ENCODE data around the gene FBXL16. TPM values are rescaled to one million over a fixed set of nuclear protein-coding genes. Genes with fewer than 3 reads are reported as not detected.

FBXL16 gene
- total and polyA plus RNA-seq, 9 of the 15 experiments (the other 6 are each of a cell fraction or from before 2014, with no cell fraction given) = 0.21 to 8.2 (median 1.7) TPM

- TF ChIP-seq NFRKB (IDR thresholded peaks at IDR 0.05; ENCODE audit: low read depth) (no peak), RERE (CRISPR knock-in tag; IDR thresholded peaks at IDR 0.05; ENCODE audit: borderline replicate concordance) (no peak), CXXC5 (CRISPR knock-in tag; IDR thresholded peaks at IDR 0.05) (peak; percentile 89), MYC (IDR thresholded peaks at IDR 0.05; ENCODE audit: low read depth, low read length) (peak; percentile 88), MYC (CRISPR knock-in tag; IDR thresholded peaks at IDR 0.05; ENCODE audit: borderline replicate concordance, low read depth) (no peak), U2AF1 (optimal IDR thresholded peaks at IDR 0.05; ENCODE audit: low read depth, low read length) (no peak), ZNF655 (CRISPR knock-in tag; IDR thresholded peaks at IDR 0.05) (no peak), POLR2AphosphoS2 (IDR thresholded peaks at IDR 0.05; ENCODE audit: low read length) (no peak), ZNF311 (CRISPR knock-in tag; IDR thresholded peaks at IDR 0.05) (no peak), ZNF174 (CRISPR knock-in tag; IDR thresholded peaks at IDR 0.05) (no peak), KAT7 (CRISPR knock-in tag; IDR thresholded peaks at IDR 0.05; ENCODE audit: borderline replicate concordance) (peak; percentile 97; the same call in 1 of the 2 replicates), PBX2 (CRISPR knock-in tag; IDR thresholded peaks at IDR 0.05; ENCODE audit: low read depth) (no peak), PBX2 (tag; conservative IDR thresholded peaks at IDR 0.05; ENCODE audit: low read depth) (no peak), FOXP4 (CRISPR knock-in tag; IDR thresholded peaks at IDR 0.05; ENCODE audit: borderline replicate concordance) (0 out of 2 replicates have a peak, but pooled peaks have one; percentile 50), ZNF699 (CRISPR knock-in tag; IDR thresholded peaks at IDR 0.05; ENCODE audit: insufficient replicate concordance) (no peak), ZNF431 (CRISPR knock-in tag; IDR thresholded peaks at IDR 0.05) (no peak)
Measured at GRCh38 chr16:667780-668518, 37.7 kb downstream of the FBXL16 start, which contains the start of gene RHOT2 (continued).

All from K562 (cell line).